Measurements from ENCODE around the gene OR4D10.
A peak's percentile ranks its signal among the peaks of the same experiment; 100 is the strongest.
"Not testable (repeated sequence)": the region's sequence is repeated elsewhere in the genome, so short reads cannot be mapped to it uniquely, and the experiment has no call there.

Gene OR4D10

GRCh38 chr11:59473015-59473414 lies at the start of gene OR4D10:
Gene OR4D10, plus strand, starts transcription at chr11:59473315. Its CDS starts 4,115 bp downstream, at chr11:59477430.
- DNase-seq (ENCODE audit: low read depth in 2 of 2) = no peak

GRCh38 chr11:59423835-59424234 lies 49.3 kb upstream of the OR4D10 start:
- DNase-seq (ENCODE audit: low read depth in 2 of 2) = no peak

- DNase-seq (ENCODE audit: low read depth in 2 of 2) = no peak
Observed at GRCh38 chr11:59425131-59425530, 48.0 kb upstream of the OR4D10 start.

- no peak for DNase-seq (ENCODE audit: low read depth in 2 of 2)
Observed at GRCh38 chr11:59426361-59427067, 46.6 kb upstream of the OR4D10 start, which contains the start of gene OR5A2. Gene OR5A2, minus strand, starts transcription at chr11:59426413. Its CDS starts 3,460 bp downstream, at chr11:59422953.

- no peak for DNase-seq (ENCODE audit: low read depth in 2 of 2)
Observed at GRCh38 chr11:59427068-59427382, 46.1 kb upstream of the OR4D10 start.

GRCh38 chr11:59429924-59430516 lies 43.1 kb upstream of the OR4D10 start:
- peak; percentile 14 for DNase-seq (ENCODE audit: low read depth in 2 of 2)

- DNase-seq (ENCODE audit: low read depth in 2 of 2) = no peak
Observed at GRCh38 chr11:59436169-59436568, 36.9 kb upstream of the OR4D10 start, which contains the start of gene OR5A1. Gene OR5A1, plus strand, starts transcription at chr11:59436469. Its CDS starts 6,700 bp downstream, at chr11:59443169.

GRCh38 chr11:59437770-59438169 lies 35.3 kb upstream of the OR4D10 start:
- DNase-seq (ENCODE audit: low read depth in 2 of 2) = no peak

- DNase-seq (ENCODE audit: low read depth in 2 of 2) = not testable (repeated sequence)
Observed at GRCh38 chr11:59445624-59446023, 27.5 kb upstream of the OR4D10 start.

- no peak for DNase-seq (ENCODE audit: low read depth in 2 of 2)
Observed at GRCh38 chr11:59448484-59448883, 24.6 kb upstream of the OR4D10 start.

GRCh38 chr11:59456661-59457060 lies 16.5 kb upstream of the OR4D10 start, which contains the start of gene OR4D6:
Gene OR4D6, plus strand, starts transcription at chr11:59456961. Its CDS starts 0 bp downstream, at chr11:59456961.
- DNase-seq (ENCODE audit: low read depth in 2 of 2) = no peak

GRCh38 chr11:59459916-59460315 lies 13.2 kb upstream of the OR4D10 start:
- no peak for DNase-seq (ENCODE audit: low read depth in 2 of 2)

GRCh38 chr11:59463190-59463641 lies 9.9 kb upstream of the OR4D10 start:
- DNase-seq (ENCODE audit: low read depth in 2 of 2) = no peak

GRCh38 chr11:59475176-59475575 lies 2.1 kb downstream of the OR4D10 start:
- no peak for DNase-seq (ENCODE audit: low read depth in 2 of 2)

GRCh38 chr11:59479906-59480305 lies 6.8 kb downstream of the OR4D10 start:
- no peak for DNase-seq (ENCODE audit: low read depth in 2 of 2)

- no peak for DNase-seq (ENCODE audit: low read depth in 2 of 2)
Observed at GRCh38 chr11:59480359-59480758, 7.2 kb downstream of the OR4D10 start.

- no peak for DNase-seq (ENCODE audit: low read depth in 2 of 2)
Observed at GRCh38 chr11:59501931-59502330, 28.8 kb downstream of the OR4D10 start.

GRCh38 chr11:59503276-59503675 lies 30.2 kb downstream of the OR4D10 start, which contains the start of gene OR4D11:
Gene OR4D11, plus strand, starts transcription at chr11:59503576. Its CDS starts 0 bp downstream, at chr11:59503576.
- DNase-seq (ENCODE audit: low read depth in 2 of 2) = no peak

- no peak for DNase-seq (ENCODE audit: low read depth in 2 of 2)
Observed at GRCh38 chr11:59510941-59511589, 38.0 kb downstream of the OR4D10 start, which contains the start of gene OR4D9. Gene OR4D9, plus strand, starts transcription at chr11:59511539. Its CDS starts 3,374 bp downstream, at chr11:59514913.

- no peak for DNase-seq (ENCODE audit: low read depth in 2 of 2)
Observed at GRCh38 chr11:59511675-59512074, 38.6 kb downstream of the OR4D10 start.

GRCh38 chr11:59520139-59520538 lies 47.0 kb downstream of the OR4D10 start:
- not testable (repeated sequence) for DNase-seq (ENCODE audit: low read depth in 2 of 2)

- DNase-seq (ENCODE audit: low read depth in 2 of 2) = no peak
Observed at GRCh38 chr11:59520741-59521140, 47.6 kb downstream of the OR4D10 start.
